A172 (cell line): ENCODE data around the gene LCP2. TPM values are rescaled to one million over a fixed set of nuclear protein-coding genes. Genes with fewer than 3 reads are reported as not detected.

Source experiments
- DNase-seq: peaks from one replicate; pipeline ENCODE4 v3.0.0-alpha.2; 2015; ENCODE audit warnings: low spot score
- total RNA-seq: library from RNA; depleted of rRNA; stranded (reverse); fragments of >200 nt; shearing (Covaris generic); gene quantifications from 2 replicates; pipeline ENCODE4 v1.2.3, GENCODE V29; 2014

LCP2 gene
- total RNA-seq, 1 experiment from 2014 or later, result not detected

DNA sequence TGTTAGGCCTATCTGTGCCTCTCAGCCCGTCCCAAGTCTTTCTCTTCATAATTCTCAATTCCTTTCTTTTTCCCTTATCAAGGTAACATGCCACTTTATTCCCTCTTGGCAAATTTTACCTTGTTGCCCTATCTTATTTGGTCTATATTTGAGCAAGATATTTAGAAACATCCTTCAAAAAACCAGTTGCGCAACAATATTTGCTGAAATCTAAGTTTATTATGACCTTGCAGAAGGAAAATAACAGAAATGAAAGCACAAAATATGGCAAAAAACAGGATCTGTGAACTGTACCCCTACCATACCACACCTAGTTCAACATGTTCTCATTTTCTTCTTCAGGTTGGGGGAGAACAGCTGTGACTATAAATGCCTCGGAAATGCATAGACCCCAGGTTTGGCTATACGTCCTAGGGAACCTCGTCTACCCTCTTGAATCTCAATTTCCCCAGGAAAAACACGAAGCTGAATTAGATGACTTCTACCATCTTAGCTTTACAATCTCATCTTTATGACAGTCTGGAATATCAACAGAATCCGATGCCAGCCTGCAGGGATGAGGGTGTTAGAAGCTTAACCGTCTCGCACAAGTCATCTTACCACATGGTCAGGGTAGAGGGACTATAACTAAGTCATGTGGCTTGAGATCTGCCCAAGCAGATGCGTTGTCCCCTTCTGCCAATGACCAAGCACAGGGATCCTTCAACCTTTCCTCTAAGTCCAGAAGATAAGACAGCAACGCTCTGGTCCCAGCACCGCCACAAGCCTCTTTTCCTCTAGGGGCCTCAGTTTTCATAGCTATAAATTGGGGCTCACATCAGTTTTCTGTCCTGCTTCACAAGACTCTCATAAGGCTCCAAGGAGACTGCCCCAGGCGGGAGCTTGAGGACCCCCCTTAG, 1.3 kb downstream of the LCP2 start:
- no peak for DNase-seq

GRCh38 chr5:170294556-170294955, 3.0 kb downstream of the LCP2 start:
- DNase-seq, result no peak

GRCh38 chr5:170294057-170294456, 3.5 kb downstream of the LCP2 start:
- no peak for DNase-seq

- no peak for DNase-seq
Measured at GRCh38 chr5:170293273-170293672, 4.3 kb downstream of the LCP2 start.

DNA sequence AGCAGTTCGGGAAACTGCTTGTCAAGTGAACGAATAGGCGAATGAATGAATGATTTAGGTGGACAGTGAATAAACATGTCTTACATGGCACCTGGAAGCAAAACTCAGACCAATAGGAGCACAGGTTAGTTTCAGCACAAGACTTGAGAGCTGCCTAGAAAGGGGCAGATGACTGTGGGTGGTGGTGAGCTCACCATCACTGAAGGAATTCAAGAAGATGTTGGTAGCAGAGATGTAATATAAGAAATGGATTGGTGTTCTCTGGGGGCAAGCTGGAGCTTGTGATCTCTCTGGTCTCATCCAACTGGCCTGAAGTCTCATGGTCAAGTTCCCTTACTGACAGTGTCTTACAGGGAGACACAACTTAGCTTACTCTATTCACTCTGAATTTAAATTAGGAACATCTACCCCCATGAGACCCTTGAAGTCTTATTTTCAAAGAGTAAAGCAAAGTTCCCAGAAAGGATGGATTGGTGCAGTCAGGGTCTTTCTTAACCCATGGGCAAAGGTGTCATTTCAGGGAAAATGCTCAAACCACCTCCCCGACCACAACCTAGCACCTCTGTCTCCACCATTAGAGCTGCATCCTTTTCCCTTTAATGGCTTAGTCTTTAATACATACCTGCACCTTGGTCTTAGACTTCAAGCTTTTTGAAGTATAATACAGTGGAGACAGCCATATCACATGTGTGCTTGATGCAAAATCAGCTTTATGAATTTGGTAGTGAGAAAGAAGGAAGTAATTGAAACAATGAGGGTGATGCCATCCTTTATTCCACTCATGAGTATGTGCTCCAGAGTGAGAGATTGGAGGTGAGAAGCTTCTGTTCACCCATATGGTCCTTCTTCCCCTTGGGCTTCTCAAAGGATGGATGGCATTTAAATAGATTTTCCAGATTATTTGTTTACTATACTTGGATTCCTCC, 5.1 kb downstream of the LCP2 start:
- DNase-seq, result no peak

GRCh38 chr5:170290498-170290897, 7.1 kb downstream of the LCP2 start:
- DNase-seq, result no peak

DNA sequence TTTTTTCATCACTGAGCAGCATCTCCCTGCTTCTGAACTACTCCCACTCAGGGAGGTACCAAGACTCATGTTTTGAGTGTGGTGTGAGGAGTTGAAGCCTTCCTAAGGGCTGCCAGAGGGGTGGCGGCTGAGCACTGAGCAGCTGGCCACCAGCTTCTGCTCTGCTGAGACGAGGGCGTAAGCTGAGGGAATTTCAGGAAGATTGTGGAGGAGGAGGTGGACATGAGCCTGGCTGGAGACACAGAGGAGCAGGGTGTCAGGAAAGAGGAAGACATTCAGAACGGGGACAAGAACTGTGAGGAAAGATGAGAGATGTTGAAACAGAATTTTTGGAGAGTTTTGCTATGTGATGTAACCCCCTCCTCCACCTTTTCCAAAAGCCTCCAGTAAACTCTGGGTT, 7.8 kb downstream of the LCP2 start:
- no peak for DNase-seq

- no peak for DNase-seq
Measured at GRCh38 chr5:170289121-170289520, 8.5 kb downstream of the LCP2 start.

GRCh38 chr5:170288551-170288950, 9.0 kb downstream of the LCP2 start:
- DNase-seq, result no peak

DNA sequence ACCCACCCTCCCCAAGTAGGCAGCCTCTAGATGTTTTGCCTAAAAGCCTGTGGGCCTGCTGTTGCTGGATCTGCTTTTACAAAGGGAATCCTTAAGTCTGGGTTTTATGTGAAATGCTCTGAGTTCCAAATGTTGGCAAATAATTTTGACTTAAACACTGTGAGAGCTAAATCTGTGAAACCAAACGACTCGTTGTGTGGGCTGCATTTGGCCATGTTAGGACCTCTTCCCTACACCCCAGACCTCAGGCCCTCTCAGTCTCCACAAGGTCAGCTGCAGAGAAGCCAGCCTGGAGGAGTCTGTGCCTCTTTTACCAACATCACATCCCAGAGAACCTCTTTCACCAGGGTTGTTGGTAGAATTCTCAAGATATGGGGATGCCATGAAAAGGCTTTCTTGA, 9.4 kb downstream of the LCP2 start:
- no peak for DNase-seq

DNA sequence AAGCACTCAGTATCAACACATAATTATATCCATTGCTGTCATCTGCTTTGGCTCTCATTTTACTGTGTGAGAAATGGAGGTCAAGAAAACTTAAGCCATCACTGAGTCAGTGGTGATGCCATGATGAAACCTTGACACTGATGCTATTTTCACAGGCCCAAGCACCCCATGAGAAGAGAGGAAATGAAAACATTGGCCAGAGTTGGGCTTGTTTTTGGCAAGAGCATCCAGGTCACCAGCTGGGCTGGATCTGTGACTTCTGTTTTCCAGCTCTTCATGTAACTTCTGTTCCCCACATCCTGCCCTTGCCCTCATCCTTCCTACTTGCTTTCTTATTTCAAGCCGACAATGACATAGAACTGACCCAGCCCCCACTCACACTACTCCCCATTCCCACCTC, 10.0 kb downstream of the LCP2 start:
- no peak for DNase-seq

- no peak for DNase-seq
Measured at GRCh38 chr5:170286386-170286925, 11.1 kb downstream of the LCP2 start.

DNA sequence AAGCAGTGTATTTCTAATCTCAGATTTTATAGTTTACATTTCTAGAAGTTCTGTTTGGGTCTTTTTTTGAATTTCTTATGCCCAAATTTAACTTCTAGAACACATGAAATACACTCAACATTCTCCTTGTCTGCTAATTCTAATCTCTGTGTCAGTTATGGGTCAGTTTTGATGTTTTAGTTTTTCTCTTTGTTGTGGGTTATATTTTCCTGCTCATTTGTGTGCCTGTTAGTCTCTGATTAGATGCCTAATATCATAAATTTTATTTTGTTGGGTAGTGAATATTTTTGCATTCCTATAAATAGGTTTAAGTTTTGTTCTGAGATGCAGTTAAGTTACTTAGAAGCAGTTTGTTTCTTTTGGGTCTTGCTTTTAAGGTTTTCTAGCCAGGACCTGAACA, 12.4 kb downstream of the LCP2 start:
- no peak for DNase-seq

DNA sequence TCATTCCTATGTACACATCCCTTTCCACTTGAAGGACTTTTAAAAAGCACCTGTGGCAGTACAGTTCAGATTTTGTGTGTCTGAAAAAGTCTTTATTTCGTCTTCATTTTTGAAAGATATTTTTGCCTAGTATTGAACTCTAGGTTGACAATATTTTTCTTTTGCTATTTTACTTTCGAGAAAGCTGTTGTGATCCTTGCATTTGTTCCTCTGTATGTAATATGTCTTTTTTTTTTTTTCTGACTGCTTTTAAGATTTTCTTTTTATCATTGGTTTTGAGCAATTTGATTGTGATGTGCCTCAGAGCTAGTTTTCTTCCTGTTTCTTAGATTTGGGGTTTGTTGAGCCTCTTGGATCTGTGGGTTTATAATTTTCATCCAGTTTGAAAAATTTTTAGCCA, 13.3 kb downstream of the LCP2 start:
- DNase-seq, result no peak

GRCh38 chr5:170283296-170283695, 14.3 kb downstream of the LCP2 start:
- no peak for DNase-seq

GRCh38 chr5:170280011-170280493, 17.5 kb downstream of the LCP2 start:
- DNase-seq, result no peak

GRCh38 chr5:170279459-170279817, 18.1 kb downstream of the LCP2 start:
- no peak for DNase-seq

DNA sequence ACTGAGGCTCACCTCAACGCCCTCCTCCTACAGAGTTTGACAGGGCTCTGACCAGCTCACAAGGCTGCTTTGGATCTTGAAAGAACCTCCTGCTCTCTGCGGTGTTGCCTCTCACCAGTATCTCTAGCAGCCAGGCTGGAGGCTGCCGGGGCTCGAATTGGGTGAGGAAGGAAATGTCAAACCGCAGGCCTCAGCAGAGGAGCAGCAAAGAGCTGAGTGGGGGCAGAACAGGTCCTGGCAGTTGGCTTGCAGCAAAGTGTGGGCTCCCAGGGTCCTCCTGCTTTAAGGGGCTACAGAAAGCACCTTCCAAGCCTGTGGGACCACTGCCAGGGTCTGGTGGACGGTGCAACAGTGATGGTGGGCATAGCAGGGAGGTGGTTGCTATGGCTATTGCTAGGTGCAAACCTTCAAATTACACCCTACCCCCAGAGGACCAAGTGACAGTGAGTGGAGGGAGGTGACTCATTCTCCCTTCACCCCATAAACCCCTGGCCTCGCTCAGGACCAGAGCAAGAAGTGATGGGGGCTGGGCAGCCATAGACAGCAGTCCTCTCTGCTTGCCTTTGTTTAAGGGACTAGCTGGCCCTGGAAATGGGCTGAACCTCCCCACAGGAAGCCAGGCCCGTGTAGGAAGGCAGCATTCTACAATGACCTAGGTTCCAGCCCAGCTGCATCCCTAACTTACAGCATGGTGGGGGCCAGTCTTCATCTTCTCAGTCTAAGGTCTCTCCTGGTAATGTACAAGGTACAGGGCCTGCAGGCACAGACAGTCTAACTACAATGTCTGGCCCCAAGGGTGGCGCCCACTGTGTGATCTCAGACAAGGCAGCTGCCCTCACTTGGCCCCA, 18.7 kb downstream of the LCP2 start:
- DNase-seq, result no peak

GRCh38 chr5:170277867-170278281, 19.7 kb downstream of the LCP2 start:
- no peak for DNase-seq

DNA sequence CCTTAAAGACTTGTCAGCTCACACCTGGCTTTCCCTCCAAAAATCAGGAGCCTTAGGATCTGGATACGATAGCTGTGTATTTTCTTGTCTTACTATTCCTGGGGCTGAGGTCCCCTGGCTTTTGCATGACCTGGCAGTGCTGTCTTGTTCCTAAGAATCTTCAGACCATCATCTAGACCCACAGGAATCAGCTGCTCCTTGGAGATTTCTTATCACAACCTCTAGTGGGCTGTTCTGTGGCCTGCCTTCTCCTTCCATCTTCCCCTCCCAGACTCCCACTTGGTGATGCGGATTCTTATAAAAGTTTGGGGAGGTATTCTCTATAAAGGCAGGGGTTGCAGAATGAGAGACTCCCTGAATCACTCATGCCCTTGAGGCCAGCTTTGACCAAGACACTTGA, 21.4 kb downstream of the LCP2 start:
- DNase-seq, result no peak

DNA sequence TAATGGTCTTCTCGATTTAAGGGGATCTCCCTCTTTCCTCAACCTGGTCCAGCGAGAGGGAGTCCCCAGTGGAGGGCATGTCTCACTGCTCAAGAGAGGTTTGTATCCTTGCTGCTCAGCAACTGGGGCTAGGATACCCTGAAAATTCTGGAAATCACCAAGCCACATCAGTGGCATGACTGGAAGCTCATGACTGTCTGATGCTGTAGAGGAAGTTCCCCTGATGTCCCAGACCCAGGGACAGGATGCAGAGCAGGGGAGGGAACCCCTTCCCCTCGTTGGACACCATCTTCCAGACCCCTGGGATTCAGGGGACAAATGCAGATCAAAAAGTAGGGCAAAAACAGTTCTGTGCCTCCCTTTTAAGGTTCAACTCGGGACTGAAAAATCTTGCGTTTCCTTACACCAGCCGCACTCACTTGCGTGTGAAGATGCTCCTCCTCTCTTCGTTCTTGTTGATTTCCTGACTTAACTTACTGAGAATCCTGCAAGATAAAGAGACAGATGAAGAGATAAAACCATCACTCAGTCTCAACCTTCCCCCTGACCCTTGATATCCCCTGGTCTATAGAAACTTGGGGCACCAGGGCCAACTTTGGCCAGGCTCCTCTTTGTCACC, 22.1 kb downstream of the LCP2 start:
- no peak for DNase-seq
